HFFc6 (cell line): ENCODE measurements around the gene HPS1. TPM values are rescaled to one million over a fixed set of nuclear protein-coding genes. Genes with fewer than 3 reads are reported as not detected.

Experiments used
- DNase-seq: peaks from one replicate; pipeline ENCODE4 v3.0.0-alpha.2; 2018
- H3K27ac Mint-ChIP-seq: 2 replicates; pipeline ENCODE4 v1.8.0; 2020; ENCODE audit warnings: mild to moderate bottlenecking, mixed read lengths
- H3K27me3 Mint-ChIP-seq: 2 replicates; pipeline ENCODE4 v1.8.0; 2021; ENCODE audit warnings: mild to moderate bottlenecking, moderate library complexity, mixed read lengths; ENCODE audit not compliant: insufficient read depth
- H3K36me3 Mint-ChIP-seq: 2 replicates; pipeline ENCODE4 v1.8.0; 2021; ENCODE audit warnings: low read depth, mixed read lengths
- H3K4me1 Mint-ChIP-seq: 2 replicates; pipeline ENCODE4 v1.8.0; 2020; ENCODE audit warnings: low read depth, mixed read lengths
- H3K4me3 Mint-ChIP-seq: 2 replicates; pipeline ENCODE4 v1.8.0; 2020; ENCODE audit warnings: mild to moderate bottlenecking, moderate library complexity, mixed read lengths
- H3K9me3 Mint-ChIP-seq: 2 replicates; pipeline ENCODE4 v1.8.0; 2020; ENCODE audit warnings: mild to moderate bottlenecking, mixed read lengths
- total RNA-seq, 6 experiments: library from RNA; stranded (reverse); fragmentation: NEBNext Ultra II Directional; extraction: Animal tissue kit (Norgen Biotek cat#: 25700); gene quantifications; 2 replicates in 1 of 6; 3 replicates in 5 of 6; pipeline ENCODE4 v1.2.3, GENCODE V29; 2021
- TF ChIP-seq, protein P1 (sequence below): fragments of 200-600 bp; sonication (generic); IDR thresholded peaks from 2 replicates; pipeline ENCODE4 v1.5.0; 2021; ENCODE audit warnings: antibody characterized with exemption, mild to moderate bottlenecking

Gene HPS1
- total RNA-seq, 6 experiments from 2014 or later: 49.1 to 55.9 (median 52.8) TPM

DNA sequence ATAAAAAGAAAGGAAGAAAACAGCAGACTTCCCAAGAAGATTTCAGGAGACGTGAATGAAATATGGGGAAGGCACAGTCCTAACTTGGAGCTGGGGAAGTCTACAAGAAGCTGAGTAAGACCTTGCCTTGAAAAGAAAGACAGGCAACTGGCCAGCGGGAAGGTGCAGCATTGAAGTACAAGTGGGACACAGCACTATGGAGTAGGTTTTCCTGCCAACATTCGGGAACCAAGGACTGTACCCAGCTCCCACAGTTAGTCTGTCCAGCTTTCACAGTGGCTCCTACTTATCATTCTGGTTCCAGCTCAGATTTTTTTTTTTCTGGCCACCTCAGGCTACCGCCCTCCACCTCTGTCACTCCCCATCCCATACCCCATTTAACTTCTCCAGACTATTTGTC, 10.0 kb downstream of the HPS1 start:
- Mint-ChIP-seq H3K9me3 (peaks cover 6% of the 10 kb centered on the region), H3K27ac (no peak overlapping the region), H3K4me3 (no peak overlapping the region), H3K27me3 (peaks cover 2% of the 10 kb centered on the region; the same call in 1 of the 2 replicates), H3K4me1 (peaks cover 10% of the 10 kb centered on the region), H3K36me3 (peaks cover 49% of the 10 kb centered on the region)
- TF ChIP-seq, protein P1, sequence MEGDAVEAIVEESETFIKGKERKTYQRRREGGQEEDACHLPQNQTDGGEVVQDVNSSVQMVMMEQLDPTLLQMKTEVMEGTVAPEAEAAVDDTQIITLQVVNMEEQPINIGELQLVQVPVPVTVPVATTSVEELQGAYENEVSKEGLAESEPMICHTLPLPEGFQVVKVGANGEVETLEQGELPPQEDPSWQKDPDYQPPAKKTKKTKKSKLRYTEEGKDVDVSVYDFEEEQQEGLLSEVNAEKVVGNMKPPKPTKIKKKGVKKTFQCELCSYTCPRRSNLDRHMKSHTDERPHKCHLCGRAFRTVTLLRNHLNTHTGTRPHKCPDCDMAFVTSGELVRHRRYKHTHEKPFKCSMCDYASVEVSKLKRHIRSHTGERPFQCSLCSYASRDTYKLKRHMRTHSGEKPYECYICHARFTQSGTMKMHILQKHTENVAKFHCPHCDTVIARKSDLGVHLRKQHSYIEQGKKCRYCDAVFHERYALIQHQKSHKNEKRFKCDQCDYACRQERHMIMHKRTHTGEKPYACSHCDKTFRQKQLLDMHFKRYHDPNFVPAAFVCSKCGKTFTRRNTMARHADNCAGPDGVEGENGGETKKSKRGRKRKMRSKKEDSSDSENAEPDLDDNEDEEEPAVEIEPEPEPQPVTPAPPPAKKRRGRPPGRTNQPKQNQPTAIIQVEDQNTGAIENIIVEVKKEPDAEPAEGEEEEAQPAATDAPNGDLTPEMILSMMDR: no peak
- no peak for DNase-seq

- TF ChIP-seq, protein P1: no peak
- peaks cover 6% of the 10 kb centered on the region for H3K9me3 Mint-ChIP-seq
- peaks cover 47% of the 10 kb centered on the region for H3K36me3 Mint-ChIP-seq
- H3K27ac Mint-ChIP-seq: no peak overlapping the region
- DNase-seq: no peak
- H3K27me3 Mint-ChIP-seq: peaks cover 2% of the 10 kb centered on the region; the same call in 1 of the 2 replicates
- no peak overlapping the region for H3K4me3 Mint-ChIP-seq
- H3K4me1 Mint-ChIP-seq: peaks cover 10% of the 10 kb centered on the region
Observed at GRCh38 chr10:98435178-98435577, 11.6 kb downstream of the HPS1 start.

GRCh38 chr10:98433881-98434732, 12.6 kb downstream of the HPS1 start:
- no peak overlapping the region; the same call in 1 of the 2 replicates for H3K27ac Mint-ChIP-seq
- TF ChIP-seq, protein P1: no peak
- peaks cover 36% of the 10 kb centered on the region for H3K36me3 Mint-ChIP-seq
- DNase-seq: peak; percentile 46
- no peak overlapping the region for H3K4me3 Mint-ChIP-seq
- H3K27me3 Mint-ChIP-seq: peaks cover 2% of the 10 kb centered on the region; the same call in 1 of the 2 replicates
- H3K9me3 Mint-ChIP-seq: peaks cover 6% of the 10 kb centered on the region
- H3K4me1 Mint-ChIP-seq: peaks cover 10% of the 10 kb centered on the region

GRCh38 chr10:98433371-98433770, 13.4 kb downstream of the HPS1 start:
- Mint-ChIP-seq H3K4me3 (no peak overlapping the region), H3K27ac (no peak overlapping the region), H3K9me3 (peaks cover 6% of the 10 kb centered on the region), H3K4me1 (peaks cover 10% of the 10 kb centered on the region), H3K27me3 (peaks cover 2% of the 10 kb centered on the region; the same call in 1 of the 2 replicates), H3K36me3 (peaks cover 35% of the 10 kb centered on the region)
- no peak for DNase-seq
- TF ChIP-seq, protein P1: no peak

- H3K27ac Mint-ChIP-seq: no peak overlapping the region
- peaks cover 10% of the 10 kb centered on the region for H3K4me1 Mint-ChIP-seq
- H3K4me3 Mint-ChIP-seq: no peak overlapping the region
- TF ChIP-seq, protein P1: no peak
- H3K36me3 Mint-ChIP-seq: peaks cover 35% of the 10 kb centered on the region
- H3K27me3 Mint-ChIP-seq: peaks cover 2% of the 10 kb centered on the region; the same call in 1 of the 2 replicates
- peaks cover 6% of the 10 kb centered on the region for H3K9me3 Mint-ChIP-seq
- DNase-seq: no peak
Observed at GRCh38 chr10:98432330-98432729, 14.4 kb downstream of the HPS1 start.
